ENCODE results near the gene CD300H. TPM values are rescaled to one million over a fixed set of nuclear protein-coding genes. Genes with fewer than 3 reads are reported as not detected.

Gene CD300H
- total RNA-seq = 1 to 10 TPM in 1 of 3 donors, not detected in 2; 1.5 TPM

- Histone ChIP-seq H3K9me3 (no peaks in the 10 kb centered on the region), H3K4me3 (no peak within 1 kb of the TSS), H3K27me3 (peaks cover 0 to 22% of the 10 kb centered on the region in 2 donors), H3K4me1 (no peaks in the 10 kb centered on the region), H3K27ac (no peak within 1 kb of the TSS), H3K36me3 (no peaks in the 10 kb centered on the region)
- no peak for DNase-seq (ENCODE audit: low spot score in 2 of 2)
- intact Hi-C loops (cut with DNase I; ENCODE audit: low total_unique reads) = no loop called here
- TF ChIP-seq POLR2A (IDR thresholded peaks at IDR 0.05) (no peak), POLR2AphosphoS5 (IDR thresholded peaks at IDR 0.05) (no peak)
- TF ChIP-seq, protein P1, sequence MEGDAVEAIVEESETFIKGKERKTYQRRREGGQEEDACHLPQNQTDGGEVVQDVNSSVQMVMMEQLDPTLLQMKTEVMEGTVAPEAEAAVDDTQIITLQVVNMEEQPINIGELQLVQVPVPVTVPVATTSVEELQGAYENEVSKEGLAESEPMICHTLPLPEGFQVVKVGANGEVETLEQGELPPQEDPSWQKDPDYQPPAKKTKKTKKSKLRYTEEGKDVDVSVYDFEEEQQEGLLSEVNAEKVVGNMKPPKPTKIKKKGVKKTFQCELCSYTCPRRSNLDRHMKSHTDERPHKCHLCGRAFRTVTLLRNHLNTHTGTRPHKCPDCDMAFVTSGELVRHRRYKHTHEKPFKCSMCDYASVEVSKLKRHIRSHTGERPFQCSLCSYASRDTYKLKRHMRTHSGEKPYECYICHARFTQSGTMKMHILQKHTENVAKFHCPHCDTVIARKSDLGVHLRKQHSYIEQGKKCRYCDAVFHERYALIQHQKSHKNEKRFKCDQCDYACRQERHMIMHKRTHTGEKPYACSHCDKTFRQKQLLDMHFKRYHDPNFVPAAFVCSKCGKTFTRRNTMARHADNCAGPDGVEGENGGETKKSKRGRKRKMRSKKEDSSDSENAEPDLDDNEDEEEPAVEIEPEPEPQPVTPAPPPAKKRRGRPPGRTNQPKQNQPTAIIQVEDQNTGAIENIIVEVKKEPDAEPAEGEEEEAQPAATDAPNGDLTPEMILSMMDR (IDR thresholded peaks at IDR 0.05) = no peak
These were observed at the start of gene CD300H for GRCh38 chr17:74567397-74567796. TSS of gene CD300H (minus strand) at chr17:74567509.

GRCh38 chr17:74616696-74617095 is 49.4 kb upstream of the CD300H start:
- no peaks in the 10 kb centered on the region for H3K9me3 ChIP-seq
- no peak for DNase-seq (ENCODE audit: low spot score in 2 of 2)
- no peak overlapping the region for H3K4me3 ChIP-seq
- intact Hi-C loops (cut with DNase I; ENCODE audit: low total_unique reads) = no loop called here
- H3K36me3 ChIP-seq = no peaks in the 10 kb centered on the region
- H3K27me3 ChIP-seq = peaks cover 0 to 43% of the 10 kb centered on the region in 2 donors
- no peaks in the 10 kb centered on the region for H3K4me1 ChIP-seq
- TF ChIP-seq POLR2A (IDR thresholded peaks at IDR 0.05) (no peak), POLR2AphosphoS5 (IDR thresholded peaks at IDR 0.05) (no peak)
- TF ChIP-seq, protein P1 (IDR thresholded peaks at IDR 0.05) = no peak
- H3K27ac ChIP-seq = no peak overlapping the region

- no peak overlapping the region for H3K4me3 ChIP-seq
- H3K4me1 ChIP-seq = no peaks in the 10 kb centered on the region
- intact Hi-C loops (cut with DNase I; ENCODE audit: low total_unique reads) = no loop called here
- H3K9me3 ChIP-seq = no peaks in the 10 kb centered on the region
- no peak for DNase-seq (ENCODE audit: low spot score in 2 of 2)
- peaks cover 0 to 50% of the 10 kb centered on the region in 2 donors for H3K27me3 ChIP-seq
- no peaks in the 10 kb centered on the region for H3K36me3 ChIP-seq
- TF ChIP-seq POLR2AphosphoS5 (IDR thresholded peaks at IDR 0.05) = no peak
- TF ChIP-seq POLR2A (IDR thresholded peaks at IDR 0.05) = no peak
- TF ChIP-seq, protein P1 (IDR thresholded peaks at IDR 0.05) = no peak
- no peak overlapping the region for H3K27ac ChIP-seq
These were observed 44.7 kb upstream of the CD300H start for GRCh38 chr17:74612046-74612445.

DNA sequence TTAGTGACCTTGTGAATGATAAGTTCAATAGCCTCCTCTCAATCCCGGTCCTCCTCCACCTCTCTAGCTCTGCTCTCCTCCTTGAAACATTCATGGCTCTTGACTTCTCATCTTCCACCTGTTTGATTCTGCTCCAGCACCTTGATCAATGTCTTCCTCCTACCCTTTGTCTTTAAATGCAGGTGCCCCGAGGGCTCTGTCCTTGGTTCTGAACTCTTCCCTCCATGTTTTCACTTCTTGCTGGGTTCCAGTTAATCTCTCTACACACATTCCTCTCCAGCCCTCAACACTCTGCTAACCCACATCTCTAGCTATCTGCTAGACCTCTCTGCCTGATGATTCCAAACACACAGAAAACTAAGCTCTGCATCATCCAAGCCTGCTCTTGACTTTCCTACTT is 42.8 kb upstream of the CD300H start:
- Histone ChIP-seq H3K9me3 (no peaks in the 10 kb centered on the region), H3K36me3 (no peaks in the 10 kb centered on the region), H3K27ac (no peak overlapping the region), H3K27me3 (peaks cover 0 to 41% of the 10 kb centered on the region in 2 donors), H3K4me3 (no peak overlapping the region), H3K4me1 (no peaks in the 10 kb centered on the region)
- TF ChIP-seq, protein P1 (IDR thresholded peaks at IDR 0.05) = no peak
- TF ChIP-seq POLR2A (IDR thresholded peaks at IDR 0.05) (no peak), POLR2AphosphoS5 (IDR thresholded peaks at IDR 0.05) (no peak)
- intact Hi-C loops (cut with DNase I; ENCODE audit: low total_unique reads) = no loop called here
- no peak for DNase-seq (ENCODE audit: low spot score in 2 of 2)

GRCh38 chr17:74608511-74608910 is 41.2 kb upstream of the CD300H start:
- TF ChIP-seq, protein P1 (IDR thresholded peaks at IDR 0.05) = no peak
- no peak for TF ChIP-seq POLR2A (IDR thresholded peaks at IDR 0.05)
- no peaks in the 10 kb centered on the region for H3K9me3 ChIP-seq
- no peaks in the 10 kb centered on the region for H3K36me3 ChIP-seq
- intact Hi-C loops (cut with DNase I; ENCODE audit: low total_unique reads) = no loop called here
- no peaks in the 10 kb centered on the region for H3K4me1 ChIP-seq
- peaks cover 0 to 25% of the 10 kb centered on the region in 2 donors for H3K27me3 ChIP-seq
- H3K27ac ChIP-seq = no peak overlapping the region
- no peak overlapping the region for H3K4me3 ChIP-seq
- no peak for DNase-seq (ENCODE audit: low spot score in 2 of 2)

All from breast epithelium (tissue), 4 donors.